ENCODE data around the gene XPR1.
"Not testable (repeated sequence)": the region's sequence is repeated elsewhere in the genome, so short reads cannot be mapped to it uniquely, and the experiment has no call there.

Gene XPR1

GRCh38 chr1:180842491-180843275 lies 210.9 kb downstream of the XPR1 start:
- DNase-seq, result no peak

GRCh38 chr1:180845352-180845751 lies 213.5 kb downstream of the XPR1 start:
- no peak for DNase-seq

GRCh38 chr1:180848191-180848590 lies 216.4 kb downstream of the XPR1 start:
- DNase-seq, result no peak

- DNase-seq, result no peak
These were observed 217.4 kb downstream of the XPR1 start for GRCh38 chr1:180849031-180849775.

GRCh38 chr1:180851995-180852887 lies 220.4 kb downstream of the XPR1 start:
- DNase-seq, result no peak

- DNase-seq, result no peak
These were observed 222.2 kb downstream of the XPR1 start for GRCh38 chr1:180854001-180854400.

GRCh38 chr1:180854456-180854855 lies 222.6 kb downstream of the XPR1 start:
- DNase-seq, result no peak

GRCh38 chr1:180857947-180858725 lies 226.3 kb downstream of the XPR1 start:
- not testable (repeated sequence) for DNase-seq

GRCh38 chr1:180859306-180859705 lies 227.5 kb downstream of the XPR1 start:
- no peak for DNase-seq

GRCh38 chr1:180860535-180860934 lies 228.7 kb downstream of the XPR1 start:
- no peak for DNase-seq

GRCh38 chr1:180862305-180862704 lies 230.5 kb downstream of the XPR1 start:
- DNase-seq, result no peak

GRCh38 chr1:180863158-180863775 lies 231.4 kb downstream of the XPR1 start:
- no peak for DNase-seq

GRCh38 chr1:180881806-180882509 lies 250.1 kb downstream of the XPR1 start:
- no peak for DNase-seq

GRCh38 chr1:180884588-180885300 lies 252.9 kb downstream of the XPR1 start:
- DNase-seq, result no peak

GRCh38 chr1:180886338-180886737 lies 254.5 kb downstream of the XPR1 start:
- no peak for DNase-seq

- no peak for DNase-seq
These were observed 256.0 kb downstream of the XPR1 start for GRCh38 chr1:180887841-180888240.

- DNase-seq, result no peak
These were observed 257.0 kb downstream of the XPR1 start for GRCh38 chr1:180888870-180889269.

- no peak for DNase-seq
These were observed 257.5 kb downstream of the XPR1 start for GRCh38 chr1:180889325-180889724.

- DNase-seq, result no peak
These were observed 260.4 kb downstream of the XPR1 start for GRCh38 chr1:180892272-180892671.

GRCh38 chr1:180892675-180893074 lies 260.9 kb downstream of the XPR1 start:
- DNase-seq, result no peak

GRCh38 chr1:180893614-180894013 lies 261.8 kb downstream of the XPR1 start:
- DNase-seq, result no peak

Data from activated effector memory CD4-positive, alpha-beta T cell treated with anti-CD3 and anti-CD28 coated beads, Interleukin-2, amount 50 U/mL, for 16 hours (primary cell).